OCI-LY7 (cell line): ENCODE results near the gene EPHA5. TPM values are rescaled to one million over a fixed set of nuclear protein-coding genes. Genes with fewer than 3 reads are reported as not detected.

ENCODE experiments used
- BruUV-seq: library from RNA; stranded (reverse); fragments of 400-500 nt; replicated peaks from 2 replicates; lab custom pipeline; 2021; lab: Mats Ljungman, UMichigan
- CTCF ChIA-PET: fragments of 300-600 bp; sonication (Branson Sonifier 250); formaldehyde crosslinking; loops from one replicate; lab custom pipeline; 2022; ENCODE audit warnings: antibody characterized with exemption; ENCODE audit not compliant: unreplicated experiment; lab: Charles Lee
- POLR2A ChIA-PET: fragments of 300-600 bp; sonication (Branson Sonifier 250); formaldehyde crosslinking; loops from one replicate; lab custom pipeline; 2022; ENCODE audit warnings: antibody characterized with exemption; lab: Charles Lee
- DNase-seq: peaks from one replicate; pipeline ENCODE4 v3.0.0-alpha.2; 2015; ENCODE audit warnings: low spot score
- H2AFZ ChIP-seq: fragments of 200-600 bp; sonication (generic), shearing (Covaris generic); 2 replicates; pipeline ENCODE4 v1.6.1; 2014; ENCODE audit warnings: mild to moderate bottlenecking, antibody characterized with exemption, low read length, moderate library complexity
- H3K27ac ChIP-seq: fragments of 200-600 bp; sonication (generic); 2 replicates; pipeline ENCODE4 v1.5.1; 2014; ENCODE audit warnings: mixed run types, low read depth, mild to moderate bottlenecking, moderate library complexity, low read length, inconsistent platforms; ENCODE audit not compliant: poor library complexity, severe bottlenecking
- H3K36me3 ChIP-seq: fragments of 200-600 bp; sonication (generic); 2 replicates; pipeline ENCODE4 v1.6.1; 2014; ENCODE audit warnings: mild to moderate bottlenecking, antibody characterized with exemption, low read length, moderate library complexity, mixed read lengths; ENCODE audit not compliant: insufficient read depth
- H3K4me1 ChIP-seq: fragments of 200-600 bp; sonication (generic); 2 replicates; pipeline ENCODE4 v1.5.1; 2014; ENCODE audit warnings: mild to moderate bottlenecking, low read length; ENCODE audit not compliant: insufficient read depth, poor library complexity, severe bottlenecking
- H3K4me2 ChIP-seq: fragments of 200-600 bp; sonication (generic); 2 replicates; pipeline ENCODE4 v1.6.1; 2014; ENCODE audit warnings: mild to moderate bottlenecking, low read length
- H3K4me3 ChIP-seq: fragments of 200-600 bp; sonication (generic); 2 replicates; pipeline ENCODE4 v1.5.1; 2014; ENCODE audit warnings: mild to moderate bottlenecking, low read depth, low read length; ENCODE audit not compliant: poor library complexity, severe bottlenecking
- H3K79me2 ChIP-seq: fragments of 200-600 bp; sonication (generic); 2 replicates; pipeline ENCODE4 v1.6.1; 2016; ENCODE audit warnings: low read depth, mild to moderate bottlenecking, low read length, moderate library complexity, mixed read lengths; ENCODE audit not compliant: insufficient read depth
- H3K9me2 ChIP-seq: fragments of 200-600 bp; sonication (generic); 2 replicates; pipeline ENCODE4 v1.6.1; 2016; ENCODE audit warnings: mild to moderate bottlenecking, low read length, mixed read lengths; ENCODE audit not compliant: insufficient read depth
- H3K9me3 ChIP-seq: fragments of 200-600 bp; sonication (generic); 2 replicates; pipeline ENCODE4 v1.6.1; 2014; ENCODE audit warnings: mild to moderate bottlenecking, mixed run types, low read length, mixed read lengths
- H4K20me1 ChIP-seq: fragments of 200-600 bp; sonication (generic); 2 replicates; pipeline ENCODE4 v1.6.1; 2014; ENCODE audit warnings: mild to moderate bottlenecking, antibody characterized with exemption, low read length, moderate library complexity, mixed read lengths; ENCODE audit not compliant: insufficient read depth
- CTCF ChIP-seq: fragments of 200-600 bp; sonication (generic); conservative IDR thresholded peaks from 2 replicates; pipeline ENCODE4 v1.5.1; 2014; ENCODE audit warnings: mild to moderate bottlenecking, antibody characterized with exemption, low read length, moderate library complexity, mixed read lengths
- EZH2phosphoT487 ChIP-seq: fragments of 200-600 bp; sonication (generic); IDR thresholded peaks from 2 replicates; pipeline ENCODE4 v1.6.1; 2018; ENCODE audit warnings: low read depth, borderline replicate concordance, mild to moderate bottlenecking, mixed run types, antibody characterized with exemption, low read length, moderate library complexity, mixed read lengths
- intact Hi-C: fragments of 100-400 bp; cut with micrococcal nuclease; formaldehyde crosslinking; loops from one replicate; pipeline ENCODE4 v1.10.0; 2022; ENCODE audit not compliant: unreplicated experiment
- total RNA-seq, 2 experiments: library from RNA; depleted of rRNA in 1 of 2; stranded (reverse); fragments of >200 nt in 1 of 2; shearing (Covaris generic) in 1 of 2; gene quantifications; 2 replicates each; pipeline ENCODE4 v1.2.3, GENCODE V29; 2014 to 2022

The EPHA5 gene
- total RNA-seq, 2 experiments from 2014 or later = not detected

- DNase-seq = no peak
- no peaks in the 10 kb centered on the region for H3K79me2 ChIP-seq
- no peak overlapping the region for H3K27ac ChIP-seq
- no peak overlapping the region for H3K4me3 ChIP-seq
- ChIA-PET POLR2A (no interaction called here), CTCF (no interaction called here)
- TF ChIP-seq CTCF (no peak), EZH2phosphoT487 (no peak)
- intact Hi-C loops = no loop called here
- BruUV-seq = no TSS peak
- H2AFZ ChIP-seq = no peak overlapping the region
- H4K20me1 ChIP-seq = no peaks in the 10 kb centered on the region
- no peaks in the 10 kb centered on the region for H3K4me1 ChIP-seq
- H3K4me2 ChIP-seq = no peak overlapping the region
- no peaks in the 10 kb centered on the region for H3K9me3 ChIP-seq
- H3K9me2 ChIP-seq = no peaks in the 10 kb centered on the region
- H3K36me3 ChIP-seq = no peaks in the 10 kb centered on the region
These were observed 45.6 kb downstream of the EPHA5 start for GRCh38 chr4:65624651-65625050.

GRCh38 chr4:65623506-65623905 is 46.8 kb downstream of the EPHA5 start:
- Histone ChIP-seq H3K4me1 (no peaks in the 10 kb centered on the region), H4K20me1 (no peaks in the 10 kb centered on the region), H3K36me3 (no peaks in the 10 kb centered on the region), H3K9me3 (no peaks in the 10 kb centered on the region), H3K9me2 (no peaks in the 10 kb centered on the region), H3K27ac (no peak overlapping the region), H3K4me3 (no peak overlapping the region), H2AFZ (no peak overlapping the region), H3K4me2 (no peak overlapping the region), H3K79me2 (no peaks in the 10 kb centered on the region)
- TF ChIP-seq EZH2phosphoT487 = no peak
- TF ChIP-seq CTCF = no peak
- ChIA-PET POLR2A (no interaction called here), CTCF (no interaction called here)
- no TSS peak for BruUV-seq
- DNase-seq = no peak
- intact Hi-C loops = no loop called here

GRCh38 chr4:65617416-65617815 is 52.9 kb downstream of the EPHA5 start:
- H3K9me3 ChIP-seq = no peaks in the 10 kb centered on the region
- TF ChIP-seq CTCF (no peak), EZH2phosphoT487 (no peak)
- CTCF ChIA-PET = no interaction called here
- no peak overlapping the region for H3K27ac ChIP-seq
- no peaks in the 10 kb centered on the region for H3K79me2 ChIP-seq
- intact Hi-C loops = no loop called here
- H3K4me3 ChIP-seq = no peak overlapping the region
- no peak for DNase-seq
- POLR2A ChIA-PET = no interaction called here
- no peaks in the 10 kb centered on the region for H3K4me1 ChIP-seq
- BruUV-seq = no TSS peak
- no peaks in the 10 kb centered on the region for H3K36me3 ChIP-seq
- no peaks in the 10 kb centered on the region for H3K9me2 ChIP-seq
- no peak overlapping the region for H3K4me2 ChIP-seq
- no peaks in the 10 kb centered on the region for H4K20me1 ChIP-seq
- H2AFZ ChIP-seq = no peak overlapping the region
